WTC11 (cell line): ENCODE data around the gene TCL1B. TPM values are rescaled to one million over a fixed set of nuclear protein-coding genes. Genes with fewer than 3 reads are reported as not detected.
A peak's percentile ranks its signal among the peaks of the same experiment; 100 is the strongest.

Experiments
- ATAC-seq: fragments of 200-7000 bp; cut with Tn5 transposase; 2 replicates; pipeline ENCODE4 v1.10.0; 2021; ENCODE audit warnings: mild to moderate bottlenecking, moderate library complexity
- CTCF ChIA-PET: fragments of 300-600 bp; sonication (Branson Sonifier 250); formaldehyde crosslinking; loops from one replicate; lab custom pipeline; 2021; ENCODE audit warnings: antibody characterized with exemption; lab: Charles Lee
- POLR2A ChIA-PET: fragments of 350-600 bp; sonication (Branson Sonifier 250); formaldehyde crosslinking; loops from one replicate; lab custom pipeline; 2021; ENCODE audit warnings: antibody characterized with exemption; lab: Charles Lee
- DNase-seq: peaks from one replicate; pipeline ENCODE4 v3.0.0; 2021; ENCODE audit warnings: low spot score
- H3K27ac Mint-ChIP-seq: 2 replicates; pipeline ENCODE4 v1.8.0; 2021; ENCODE audit warnings: mixed read lengths
- H3K27me3 Mint-ChIP-seq: 2 replicates; pipeline ENCODE4 v1.8.0; 2021; ENCODE audit warnings: low read depth, mild to moderate bottlenecking, moderate library complexity, mixed read lengths
- H3K36me3 Mint-ChIP-seq: 2 replicates; pipeline ENCODE4 v1.8.0; 2021; ENCODE audit warnings: mixed read lengths
- H3K4me1 Mint-ChIP-seq: 2 replicates; pipeline ENCODE4 v1.8.0; 2022; ENCODE audit warnings: mixed read lengths
- H3K4me3 Mint-ChIP-seq: 2 replicates; pipeline ENCODE4 v1.8.0; 2021; ENCODE audit warnings: mild to moderate bottlenecking, moderate library complexity, mixed read lengths
- H3K9me3 Mint-ChIP-seq: 2 replicates; pipeline ENCODE4 v1.8.0; 2021; ENCODE audit warnings: mixed read lengths
- ATF3 ChIP-seq: sonication (generic); formaldehyde crosslinking; conservative IDR thresholded peaks from 2 replicates; pipeline ENCODE4 v1.8.1; 2022; ENCODE audit warnings: mild to moderate bottlenecking, missing genetic modification reagents
- ATF6 ChIP-seq: sonication (generic); formaldehyde crosslinking; IDR thresholded peaks from 2 replicates; pipeline ENCODE4 v1.8.1; 2023; ENCODE audit warnings: mild to moderate bottlenecking, missing genetic modification reagents
- CBFB ChIP-seq: sonication (generic); formaldehyde crosslinking; IDR thresholded peaks from 2 replicates; pipeline ENCODE4 v1.8.1; 2022; ENCODE audit warnings: mild to moderate bottlenecking, low read depth, missing genetic modification reagents
- CDX4 ChIP-seq: fragments of 250-450 bp; sonication (Bioruptor Pico); IDR thresholded peaks from 2 replicates; pipeline ENCODE4 v1.9.0; 2021; ENCODE audit warnings: moderate library complexity, mild to moderate bottlenecking, inconsistent platforms, borderline replicate concordance
- CREM ChIP-seq: sonication (generic); formaldehyde crosslinking; IDR thresholded peaks from 2 replicates; pipeline ENCODE4 v1.8.1; 2022; ENCODE audit warnings: mild to moderate bottlenecking, missing genetic modification reagents, moderate library complexity
- CTCF ChIP-seq: fragments of 200-600 bp; IDR thresholded peaks from 2 replicates; pipeline ENCODE4 v1.8.0; 2022; ENCODE audit warnings: antibody characterized with exemption
- E2F1 ChIP-seq: sonication (generic); formaldehyde crosslinking; IDR thresholded peaks from 2 replicates; pipeline ENCODE4 v1.8.0; 2022; ENCODE audit warnings: mild to moderate bottlenecking, missing genetic modification reagents
- ERG ChIP-seq: fragments of 250-450 bp; sonication (Bioruptor Pico); IDR thresholded peaks from 2 replicates; pipeline ENCODE4 v1.8.0; 2021; ENCODE audit warnings: mild to moderate bottlenecking
- FOXP1 ChIP-seq: sonication (generic); formaldehyde crosslinking; IDR thresholded peaks from 2 replicates; pipeline ENCODE4 v1.8.0; 2022; ENCODE audit warnings: missing genetic modification reagents, mild to moderate bottlenecking, moderate library complexity, borderline replicate concordance
- GTF2I ChIP-seq: fragments of 250-450 bp; sonication (Bioruptor Pico); conservative IDR thresholded peaks from 2 replicates; pipeline ENCODE4 v1.4.0; 2021; ENCODE audit warnings: mild to moderate bottlenecking
- PRDM15 ChIP-seq: sonication (generic); formaldehyde crosslinking; IDR thresholded peaks from 2 replicates; pipeline ENCODE4 v1.8.0; 2022; ENCODE audit warnings: missing genetic modification reagents
- PREB ChIP-seq: sonication (generic); formaldehyde crosslinking; IDR thresholded peaks from 2 replicates; pipeline ENCODE4 v1.8.1; 2022; ENCODE audit warnings: mild to moderate bottlenecking, missing genetic modification reagents, moderate library complexity, borderline replicate concordance
- TP53 ChIP-seq: sonication (generic); formaldehyde crosslinking; IDR thresholded peaks from 2 replicates; pipeline ENCODE4 v1.8.1; 2023; ENCODE audit warnings: mild to moderate bottlenecking, missing genetic modification reagents
- USF1 ChIP-seq: sonication (generic); formaldehyde crosslinking; IDR thresholded peaks from 2 replicates; pipeline ENCODE4 v1.8.0; 2022; ENCODE audit warnings: mild to moderate bottlenecking, missing genetic modification reagents
- ZBTB43 ChIP-seq: sonication (generic); formaldehyde crosslinking; IDR thresholded peaks from 2 replicates; pipeline ENCODE4 v1.8.1; 2023; ENCODE audit warnings: mild to moderate bottlenecking, missing genetic modification reagents
- ZNF121 ChIP-seq: sonication (generic); formaldehyde crosslinking; IDR thresholded peaks from 2 replicates; pipeline ENCODE4 v1.8.0; 2023; ENCODE audit warnings: missing genetic modification reagents
- total RNA-seq: library from RNA; stranded (reverse); gene quantifications from 3 replicates; pipeline ENCODE4 v1.2.3, GENCODE V29; 2021

Gene TCL1B
- total RNA-seq, 1 experiment from 2014 or later, result 5.7 TPM

- TF ChIP-seq ZBTB43 (0 out of 2 replicates have a peak, but pooled peaks have one; percentile 28), GTF2I (no peak), ATF6 (CRISPR knock-in tag) (no peak), PRDM15 (peak; percentile 32; the same call in 1 of the 2 replicates), CDX4 (CRISPR knock-in tag) (no peak), FOXP1 (CRISPR knock-in tag) (no peak), ZNF121 (CRISPR knock-in tag) (no peak), ERG (no peak)
These were observed 27.6 kb downstream of the TCL1B start, which contains the start of gene TCL1A (continued) for GRCh38 chr14:95713596-95714371.

GRCh38 chr14:95722525-95723190 is 36.4 kb downstream of the TCL1B start:
- POLR2A ChIA-PET, result no interaction called here
- DNase-seq (no peak), ATAC-seq (no peak)
- peaks cover 4% of the 10 kb centered on the region for H3K4me1 Mint-ChIP-seq
- H3K27ac Mint-ChIP-seq, result no peak overlapping the region
- H3K36me3 Mint-ChIP-seq, result no peaks in the 10 kb centered on the region
- H3K4me3 Mint-ChIP-seq, result no peak overlapping the region
- CTCF ChIA-PET, result no interaction called here
- H3K9me3 Mint-ChIP-seq, result peaks cover 5% of the 10 kb centered on the region; the same call in 1 of the 2 replicates
- peaks cover 7% of the 10 kb centered on the region for H3K27me3 Mint-ChIP-seq
- TF ChIP-seq CTCF (no peak), TP53 (CRISPR knock-in tag) (no peak), USF1 (no peak), CREM (no peak), E2F1 (CRISPR knock-in tag) (no peak), ATF3 (CRISPR knock-in tag) (no peak), CBFB (CRISPR knock-in tag) (no peak), PREB (CRISPR knock-in tag) (no peak)
